ENCODE results near the gene CEP78.

Gene CEP78

DNA sequence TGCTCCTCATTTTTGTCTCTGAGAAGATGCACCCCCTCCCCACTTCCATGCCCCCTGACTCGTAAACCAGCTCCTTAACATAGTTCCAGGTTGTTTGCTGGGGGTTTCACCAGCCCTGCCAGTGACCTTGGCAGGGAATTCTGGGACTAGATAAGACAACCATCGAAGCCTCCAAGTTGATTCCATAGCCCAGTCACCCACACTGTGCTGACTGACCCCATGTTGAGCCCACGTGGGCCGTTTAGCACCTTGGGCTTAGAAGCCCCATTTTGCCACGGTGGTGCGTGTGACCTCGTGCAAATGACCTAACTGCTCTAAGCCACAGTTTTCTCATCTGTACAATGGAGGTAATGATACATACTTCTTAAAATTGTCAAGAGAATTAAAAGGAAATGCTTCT lies 85.6 kb downstream of the CEP78 start:
- Histone ChIP-seq H3K4me1 (no peaks in the 10 kb centered on the region), H3K27me3 (ENCODE audit: control insufficient read depth, insufficient read depth, low read length) (no peaks in the 10 kb centered on the region), H3K4me2 (ENCODE audit: low read length) (no peak overlapping the region), H3K79me2 (no peaks in the 10 kb centered on the region), H3K27ac (no peak overlapping the region), H2AFZ (no peak overlapping the region), H3K4me3 (ENCODE audit: low read depth, low read length) (no peak overlapping the region), H3K9ac (no peak overlapping the region), H3K36me3 (ENCODE audit: control insufficient read depth, insufficient read depth, low read length) (no peaks in the 10 kb centered on the region), H3K9me3 (ENCODE audit: control insufficient read depth, low read length) (no peaks in the 10 kb centered on the region)
- TF ChIP-seq, protein P1, sequence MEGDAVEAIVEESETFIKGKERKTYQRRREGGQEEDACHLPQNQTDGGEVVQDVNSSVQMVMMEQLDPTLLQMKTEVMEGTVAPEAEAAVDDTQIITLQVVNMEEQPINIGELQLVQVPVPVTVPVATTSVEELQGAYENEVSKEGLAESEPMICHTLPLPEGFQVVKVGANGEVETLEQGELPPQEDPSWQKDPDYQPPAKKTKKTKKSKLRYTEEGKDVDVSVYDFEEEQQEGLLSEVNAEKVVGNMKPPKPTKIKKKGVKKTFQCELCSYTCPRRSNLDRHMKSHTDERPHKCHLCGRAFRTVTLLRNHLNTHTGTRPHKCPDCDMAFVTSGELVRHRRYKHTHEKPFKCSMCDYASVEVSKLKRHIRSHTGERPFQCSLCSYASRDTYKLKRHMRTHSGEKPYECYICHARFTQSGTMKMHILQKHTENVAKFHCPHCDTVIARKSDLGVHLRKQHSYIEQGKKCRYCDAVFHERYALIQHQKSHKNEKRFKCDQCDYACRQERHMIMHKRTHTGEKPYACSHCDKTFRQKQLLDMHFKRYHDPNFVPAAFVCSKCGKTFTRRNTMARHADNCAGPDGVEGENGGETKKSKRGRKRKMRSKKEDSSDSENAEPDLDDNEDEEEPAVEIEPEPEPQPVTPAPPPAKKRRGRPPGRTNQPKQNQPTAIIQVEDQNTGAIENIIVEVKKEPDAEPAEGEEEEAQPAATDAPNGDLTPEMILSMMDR (IDR thresholded peaks at IDR 0.05), result no peak

DNA sequence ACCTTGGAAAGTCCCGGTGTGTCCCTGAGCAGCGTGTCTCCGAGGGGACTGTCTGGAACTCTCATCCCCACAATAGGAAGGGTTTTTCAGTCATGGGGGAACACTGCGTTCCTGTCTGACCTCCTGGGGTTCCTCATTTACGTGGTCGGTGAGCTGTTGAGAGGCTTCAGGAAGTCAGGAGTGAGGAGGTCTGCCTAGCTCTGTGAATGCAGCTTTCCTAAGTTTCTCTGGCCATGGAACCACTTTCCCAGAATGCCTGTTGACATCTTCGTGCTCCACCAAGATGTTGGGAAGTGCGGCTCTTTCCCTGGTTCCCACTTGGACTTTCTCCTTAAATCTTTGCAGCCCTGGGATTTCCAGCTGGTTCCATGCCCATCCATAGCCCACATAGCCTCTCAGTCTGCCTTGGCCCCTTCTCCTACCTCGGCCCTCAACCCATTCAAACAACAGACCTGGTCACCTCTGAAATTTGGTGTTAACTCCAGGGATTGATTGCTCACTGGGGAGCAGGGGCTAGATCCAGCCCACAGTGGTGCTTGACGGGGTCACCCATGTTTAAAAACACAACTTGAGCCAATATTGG lies 88.3 kb downstream of the CEP78 start:
- TF ChIP-seq, protein P1 (IDR thresholded peaks at IDR 0.05), result no peak
- Histone ChIP-seq H3K36me3 (ENCODE audit: control insufficient read depth, insufficient read depth, low read length) (no peaks in the 10 kb centered on the region), H3K27me3 (ENCODE audit: control insufficient read depth, insufficient read depth, low read length) (no peaks in the 10 kb centered on the region), H3K4me2 (ENCODE audit: low read length) (no peak overlapping the region), H2AFZ (no peak overlapping the region), H3K4me1 (no peaks in the 10 kb centered on the region), H3K4me3 (ENCODE audit: low read depth, low read length) (no peak overlapping the region), H3K9me3 (ENCODE audit: control insufficient read depth, low read length) (no peaks in the 10 kb centered on the region), H3K9ac (no peak overlapping the region), H3K79me2 (no peaks in the 10 kb centered on the region), H3K27ac (no peak overlapping the region)

DNA sequence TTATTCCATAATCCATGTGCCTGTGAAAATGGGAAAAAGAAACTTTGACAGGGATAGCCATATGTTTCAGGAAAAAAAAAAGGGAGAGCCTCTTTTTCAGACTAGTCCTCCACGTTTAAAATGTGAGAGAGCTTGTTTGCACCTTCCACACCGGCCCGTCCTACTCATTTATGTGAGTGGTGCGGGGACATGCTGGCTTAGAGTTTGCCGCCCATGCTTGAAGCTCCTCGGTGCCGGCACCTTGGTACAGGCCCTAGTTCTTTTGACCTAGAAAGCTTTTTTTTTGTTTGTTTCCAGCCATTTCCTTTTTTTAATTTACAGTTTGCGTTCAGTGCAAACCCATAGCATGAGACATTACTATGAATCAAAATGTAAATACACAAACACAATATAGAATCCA lies 88.8 kb downstream of the CEP78 start:
- Histone ChIP-seq H3K36me3 (ENCODE audit: control insufficient read depth, insufficient read depth, low read length) (no peaks in the 10 kb centered on the region), H3K4me3 (ENCODE audit: low read depth, low read length) (no peak overlapping the region), H2AFZ (no peak overlapping the region), H3K4me1 (no peaks in the 10 kb centered on the region), H3K79me2 (no peaks in the 10 kb centered on the region), H3K27me3 (ENCODE audit: control insufficient read depth, insufficient read depth, low read length) (no peaks in the 10 kb centered on the region), H3K9me3 (ENCODE audit: control insufficient read depth, low read length) (no peaks in the 10 kb centered on the region), H3K4me2 (ENCODE audit: low read length) (no peak overlapping the region), H3K9ac (no peak overlapping the region), H3K27ac (no peak overlapping the region)
- TF ChIP-seq, protein P1 (IDR thresholded peaks at IDR 0.05), result no peak

DNA sequence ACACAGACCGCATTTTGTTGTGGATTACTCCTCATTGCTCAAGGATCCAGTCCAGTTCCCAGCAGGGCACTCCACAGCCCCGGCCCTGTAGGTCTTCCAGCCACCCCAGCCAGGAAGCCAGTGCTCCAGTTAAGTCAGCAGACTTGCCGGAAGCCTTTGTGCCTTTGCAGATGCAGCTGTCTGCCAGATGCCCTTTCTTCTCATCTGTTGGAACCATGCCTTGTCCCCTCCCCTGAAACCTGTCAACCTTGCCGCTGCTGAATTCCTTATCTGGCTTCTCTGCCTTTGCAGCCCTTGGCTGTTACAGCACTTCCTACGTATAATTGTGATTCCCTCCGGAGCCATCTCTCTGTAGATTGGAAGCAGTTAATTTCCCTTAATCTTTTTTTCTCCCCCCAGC lies 89.5 kb downstream of the CEP78 start:
- H2AFZ ChIP-seq, result no peak overlapping the region
- no peak overlapping the region for H3K4me3 ChIP-seq (ENCODE audit: low read depth, low read length)
- H3K36me3 ChIP-seq (ENCODE audit: control insufficient read depth, insufficient read depth, low read length), result no peaks in the 10 kb centered on the region
- no peaks in the 10 kb centered on the region for H3K9me3 ChIP-seq (ENCODE audit: control insufficient read depth, low read length)
- H3K27ac ChIP-seq, result no peak overlapping the region
- H3K79me2 ChIP-seq, result no peaks in the 10 kb centered on the region
- H3K4me2 ChIP-seq (ENCODE audit: low read length), result no peak overlapping the region
- no peaks in the 10 kb centered on the region for H3K27me3 ChIP-seq (ENCODE audit: control insufficient read depth, insufficient read depth, low read length)
- TF ChIP-seq, protein P1 (IDR thresholded peaks at IDR 0.05), result no peak
- no peaks in the 10 kb centered on the region for H3K4me1 ChIP-seq
- H3K9ac ChIP-seq, result no peak overlapping the region

DNA sequence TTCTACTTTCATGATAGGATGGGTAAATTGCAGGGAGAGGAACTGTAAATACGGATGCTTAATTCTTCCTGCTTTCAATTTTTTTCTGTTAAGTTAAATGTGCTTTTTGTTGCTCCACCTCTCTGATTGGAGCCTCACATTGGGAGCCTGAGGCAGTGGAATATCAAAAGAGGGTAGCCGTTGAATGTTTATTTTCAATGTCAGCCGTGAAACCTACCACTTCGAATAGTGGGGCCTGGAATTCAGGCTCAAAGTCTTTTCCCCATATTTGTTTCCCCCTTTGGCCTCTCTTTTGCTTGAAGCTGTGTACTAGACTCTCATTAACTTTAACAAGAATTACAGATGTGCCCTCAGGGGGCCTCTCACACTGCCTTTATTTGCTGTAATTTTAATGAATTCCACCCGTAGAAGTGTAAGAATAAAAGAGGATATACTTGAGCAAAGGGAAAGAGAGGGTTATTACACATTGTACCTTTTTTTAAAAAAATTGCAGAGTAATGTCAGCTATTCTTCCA lies 90.0 kb downstream of the CEP78 start:
- no peaks in the 10 kb centered on the region for H3K27me3 ChIP-seq (ENCODE audit: control insufficient read depth, insufficient read depth, low read length)
- no peak overlapping the region for H3K27ac ChIP-seq
- H3K9me3 ChIP-seq (ENCODE audit: control insufficient read depth, low read length), result no peaks in the 10 kb centered on the region
- no peaks in the 10 kb centered on the region for H3K79me2 ChIP-seq
- H2AFZ ChIP-seq, result no peak overlapping the region
- no peak overlapping the region for H3K9ac ChIP-seq
- H3K4me1 ChIP-seq, result no peaks in the 10 kb centered on the region
- no peak overlapping the region for H3K4me3 ChIP-seq (ENCODE audit: low read depth, low read length)
- no peaks in the 10 kb centered on the region for H3K36me3 ChIP-seq (ENCODE audit: control insufficient read depth, insufficient read depth, low read length)
- H3K4me2 ChIP-seq (ENCODE audit: low read length), result no peak overlapping the region
- TF ChIP-seq, protein P1 (IDR thresholded peaks at IDR 0.05), result no peak
